Effector CD4-positive, alpha-beta T cell (primary cell): ENCODE data around the gene UNC5A. TPM values are rescaled to one million over a fixed set of nuclear protein-coding genes. Genes with fewer than 3 reads are reported as not detected.
A peak's percentile ranks its signal among the peaks of the same experiment; 100 is the strongest.

ENCODE experiments used
- DNase-seq: peaks from one replicate; pipeline ENCODE4 v3.0.0-alpha.2; 2020
- total RNA-seq: gene quantifications from one replicate; lab custom pipeline; 2026; lab: John Stamatoyannopoulos, UW

UNC5A gene
- not detected for total RNA-seq

DNA sequence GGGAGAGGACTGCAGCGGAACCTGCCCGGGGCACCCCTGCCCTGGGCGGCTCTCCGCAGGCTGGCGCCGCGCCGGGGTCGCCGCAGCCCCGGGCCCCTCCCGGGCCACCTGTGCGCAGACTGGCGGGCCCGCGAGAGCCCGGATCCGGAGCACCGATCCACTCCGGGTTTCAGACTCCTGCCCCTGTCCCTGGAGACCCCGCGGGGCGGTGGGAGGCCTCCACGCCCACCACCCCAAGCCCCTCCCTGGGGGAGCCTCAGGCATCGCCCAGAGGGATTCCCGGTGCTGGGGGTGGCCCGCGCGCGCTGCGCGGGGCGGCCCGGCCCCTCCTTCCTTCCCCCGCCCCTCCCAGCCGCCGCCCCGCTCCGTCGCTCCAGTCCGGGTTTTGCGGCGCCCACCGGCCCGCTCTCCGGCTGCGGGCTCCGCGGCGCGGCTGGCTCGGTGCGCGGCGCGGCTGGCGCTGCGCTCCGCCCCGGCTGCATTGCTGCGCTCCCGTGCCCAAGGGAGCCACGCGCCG lies at the start of gene UNC5A:
Gene UNC5A, plus strand, starts transcription at position 479 of the 517 bp plus-strand sequence. CDS start 192 bp downstream, outside the sequence.
- peak; percentile 35 for DNase-seq

GRCh38 chr5:176761755-176762154 lies 48.6 kb upstream of the UNC5A start:
- no peak for DNase-seq

DNA sequence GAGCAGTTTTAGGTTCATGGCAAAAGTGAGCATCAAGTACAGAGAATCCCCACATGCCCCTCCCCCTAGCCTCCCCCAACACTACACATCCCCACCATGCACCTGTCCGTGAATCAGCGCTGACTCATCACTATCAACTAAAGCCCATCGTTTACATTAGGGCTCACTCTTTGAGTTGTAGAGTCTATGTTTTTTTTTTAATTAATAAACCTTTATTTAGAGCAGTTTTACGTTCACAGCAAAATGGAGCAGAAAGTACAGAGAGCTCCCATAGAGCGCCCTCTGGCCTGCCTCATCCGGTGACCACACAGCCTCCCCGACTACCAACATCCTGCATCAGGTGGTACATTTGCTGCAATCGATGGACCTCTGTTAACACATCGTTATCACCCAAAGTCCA lies 47.9 kb upstream of the UNC5A start:
- DNase-seq = no peak

- DNase-seq = no peak
These were observed 44.7 kb upstream of the UNC5A start for GRCh38 chr5:176765687-176766086.

DNA sequence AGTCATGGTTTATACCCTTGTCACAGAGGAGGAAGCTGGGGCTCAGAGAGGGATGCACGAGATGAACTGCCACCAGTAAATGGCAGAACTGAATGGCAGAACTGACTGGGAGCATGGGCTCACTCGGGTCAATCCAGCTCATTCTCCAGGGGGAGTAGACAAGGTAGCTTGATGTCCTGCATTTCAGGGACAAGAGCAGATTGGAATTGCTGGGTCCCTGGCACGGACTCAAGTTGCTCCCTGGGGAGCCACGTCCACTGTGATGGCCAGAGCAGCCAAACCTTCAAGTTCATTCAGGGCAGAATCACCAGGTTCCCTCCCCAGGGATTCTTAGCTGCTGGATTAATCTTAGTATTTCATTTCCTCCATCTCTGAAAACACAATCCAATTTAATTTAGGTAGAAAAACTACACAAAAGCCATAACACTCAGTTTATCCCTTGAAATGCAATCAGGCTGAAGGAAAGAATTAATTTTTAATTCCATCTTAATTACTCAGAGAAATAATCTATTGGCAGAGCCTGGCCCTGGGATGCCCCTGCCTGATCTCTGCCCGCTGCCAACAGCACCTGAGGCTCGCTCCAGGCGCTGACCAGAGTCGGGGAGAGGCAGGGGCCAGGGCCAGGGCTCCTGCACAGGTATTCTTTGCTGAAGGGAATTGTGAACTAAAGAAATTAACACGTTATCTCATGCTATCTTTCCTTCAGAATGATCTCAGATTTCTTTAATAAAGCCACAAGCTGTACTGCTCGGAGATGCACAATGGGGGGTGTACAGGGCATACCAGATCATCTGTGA lies 42.0 kb upstream of the UNC5A start:
- no peak for DNase-seq

- no peak for DNase-seq
These were observed 40.4 kb upstream of the UNC5A start for GRCh38 chr5:176769911-176770310.

- no peak for DNase-seq
These were observed 39.9 kb upstream of the UNC5A start for GRCh38 chr5:176770431-176770830.

- DNase-seq = no peak
These were observed 39.1 kb upstream of the UNC5A start for GRCh38 chr5:176771102-176771845.

DNA sequence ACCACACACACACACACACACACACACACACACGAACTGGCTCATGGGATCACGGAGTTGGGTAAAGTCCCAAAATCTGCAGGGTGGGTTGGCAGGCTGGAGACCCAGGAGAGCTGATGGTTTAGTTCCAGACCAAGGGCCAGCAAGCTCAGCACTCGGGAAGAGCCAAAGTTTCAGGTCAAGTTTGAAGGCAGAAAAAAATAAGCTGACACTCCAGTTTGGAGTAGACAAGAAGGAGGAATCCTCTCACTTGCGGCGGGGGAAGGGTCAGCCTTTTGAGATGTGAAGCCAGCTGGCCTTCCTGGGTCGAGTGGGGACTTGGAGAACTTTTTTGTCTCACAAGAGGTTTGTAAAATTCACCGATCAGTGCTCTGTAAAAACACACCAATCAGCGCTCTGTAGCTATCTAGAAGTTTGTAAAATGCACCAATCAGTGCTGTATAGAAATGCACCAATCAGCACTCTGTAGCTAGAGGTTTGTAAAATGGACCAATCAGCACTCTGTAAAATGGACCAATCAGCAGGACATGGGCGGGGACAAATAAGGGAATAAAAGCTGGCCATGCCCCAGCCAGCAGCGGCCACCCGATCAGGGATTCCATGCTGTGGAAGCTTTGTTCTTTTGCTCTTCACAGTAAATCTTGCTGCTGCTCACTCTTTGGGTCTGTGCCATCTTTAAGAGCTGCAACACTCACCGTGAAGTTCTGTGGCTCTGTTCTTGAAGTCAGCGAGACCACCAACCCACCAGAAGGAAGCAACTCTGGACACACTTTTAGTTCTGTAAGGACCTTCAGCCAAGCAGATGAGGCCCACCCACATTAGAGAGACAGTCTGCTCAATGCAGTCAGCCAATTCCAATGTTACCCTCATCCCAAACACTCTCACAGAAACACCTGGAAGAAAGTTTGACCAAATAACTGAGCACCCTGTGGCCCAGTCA lies 37.8 kb upstream of the UNC5A start:
- no peak for DNase-seq

GRCh38 chr5:176773408-176774035 lies 36.8 kb upstream of the UNC5A start:
- no peak for DNase-seq

DNA sequence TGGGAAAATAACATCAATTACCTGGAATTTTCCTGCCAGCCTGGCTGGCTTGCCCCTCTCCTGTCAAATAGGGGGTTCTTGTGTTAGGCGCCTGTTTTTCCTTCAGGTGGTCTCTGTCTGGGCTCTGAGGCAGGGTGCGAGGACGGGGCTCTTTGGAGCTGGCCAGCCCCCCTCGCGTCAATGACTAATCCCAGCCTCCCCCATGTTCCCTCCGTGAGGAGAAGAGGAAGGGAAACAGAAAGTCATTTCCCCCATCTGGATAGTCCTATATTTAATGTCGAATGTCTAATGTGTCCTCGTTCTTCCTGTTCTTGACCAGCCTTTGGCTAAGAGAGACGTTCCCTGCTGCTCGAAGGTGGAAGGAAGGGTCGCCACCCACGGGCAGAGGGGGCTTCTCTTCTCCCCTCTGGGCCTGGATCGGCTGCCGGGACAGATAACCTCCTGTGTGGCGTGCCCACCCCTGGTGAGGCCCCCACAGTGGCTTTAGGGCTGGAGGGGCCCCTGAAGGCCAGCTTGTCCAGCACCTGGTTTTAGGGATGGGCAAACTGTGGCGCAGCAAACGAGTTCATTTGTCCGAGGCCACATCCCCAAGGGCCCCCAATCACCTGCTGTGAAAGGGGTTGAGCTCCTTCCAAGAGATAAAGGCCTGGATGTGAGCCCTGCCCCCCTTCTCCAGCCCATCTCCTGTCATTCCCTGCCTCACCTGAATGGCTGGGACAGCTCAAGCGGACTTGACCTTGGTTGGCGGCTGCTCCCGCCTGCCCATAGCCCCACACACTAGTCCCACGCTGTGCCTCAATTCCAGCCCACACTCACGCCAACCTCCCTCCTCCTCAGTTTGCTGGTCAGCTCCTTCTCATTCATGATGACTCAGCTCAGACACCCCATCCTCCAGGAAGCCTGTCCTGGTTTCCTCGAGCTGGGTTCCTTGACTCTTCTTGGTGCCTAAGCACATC lies 35.9 kb upstream of the UNC5A start:
- DNase-seq = no peak

GRCh38 chr5:176775409-176775808 lies 35.0 kb upstream of the UNC5A start:
- no peak for DNase-seq

DNA sequence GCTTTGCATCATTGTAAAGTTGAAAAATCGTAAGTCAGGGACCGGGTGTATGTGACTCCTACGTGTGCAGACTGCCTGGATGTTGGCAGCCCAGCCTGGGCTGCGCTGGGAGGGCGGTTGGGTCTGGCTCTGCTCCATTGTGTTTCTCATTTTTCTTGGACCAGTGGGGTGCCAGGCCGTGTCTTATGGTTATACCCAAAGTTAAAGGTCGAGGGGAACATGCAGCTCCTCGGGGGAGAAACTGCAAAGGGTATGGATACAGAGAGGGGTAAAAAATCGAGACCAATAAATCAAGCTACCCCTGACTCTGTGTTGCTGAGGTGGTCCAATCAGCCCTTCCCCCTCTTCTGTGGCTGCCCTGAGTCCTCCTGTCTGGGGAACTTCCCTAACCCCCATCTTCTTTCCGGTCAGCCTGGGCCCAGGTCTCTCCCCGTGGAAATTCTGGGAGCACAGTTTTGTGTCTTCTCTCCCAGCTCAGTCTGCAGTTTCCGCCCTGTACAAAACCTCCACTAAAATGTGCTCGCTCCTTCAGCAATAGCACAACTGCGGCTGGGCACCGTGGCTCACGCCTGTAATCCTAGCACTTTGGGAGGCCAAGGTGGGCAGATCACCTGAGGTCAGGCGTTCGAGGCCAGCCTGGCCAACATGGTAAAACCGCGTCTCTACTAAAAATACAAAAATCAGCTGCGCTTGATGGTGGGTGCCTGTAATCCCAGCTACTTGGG lies 34.1 kb upstream of the UNC5A start:
- DNase-seq = no peak

DNA sequence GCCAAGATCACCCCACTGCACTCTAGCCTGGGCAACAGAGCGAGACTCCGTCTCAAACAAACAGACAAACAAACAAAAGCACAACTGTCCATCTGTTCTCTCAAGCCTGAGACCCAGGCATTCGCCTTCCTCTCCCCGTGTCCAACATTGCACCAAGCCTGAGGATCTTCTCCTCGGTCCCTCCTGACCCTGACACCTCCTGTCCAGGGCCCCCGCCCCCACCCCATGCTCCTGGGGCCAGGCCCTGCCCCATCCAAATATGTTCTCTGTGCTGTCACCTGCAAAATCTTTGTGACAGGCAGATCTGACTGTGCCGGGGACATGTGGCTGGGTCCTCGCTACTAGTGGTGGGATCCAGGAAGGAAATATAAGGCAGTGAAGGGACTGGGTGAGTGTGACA lies 33.4 kb upstream of the UNC5A start:
- DNase-seq = no peak

- no peak for DNase-seq
These were observed 31.4 kb upstream of the UNC5A start for GRCh38 chr5:176778921-176779465.

DNA sequence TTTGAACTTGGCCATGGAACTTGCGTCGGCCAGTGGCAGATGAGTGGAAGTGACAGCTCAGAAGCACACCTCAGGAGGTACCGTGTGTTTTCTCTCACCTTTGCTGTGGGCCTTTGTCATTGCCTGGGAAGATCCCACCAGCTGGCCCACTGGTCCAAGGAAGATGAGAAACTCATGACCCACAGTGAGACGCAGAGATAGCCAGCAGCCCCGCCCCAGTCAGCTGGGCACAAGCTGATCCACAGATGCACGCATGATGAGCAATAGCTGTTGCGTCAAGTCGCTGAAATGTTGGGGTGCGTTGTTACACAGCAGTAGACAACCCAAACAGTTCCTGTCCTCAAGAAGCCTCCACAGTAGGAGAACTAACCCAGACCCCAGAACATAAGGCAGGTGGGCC lies 30.8 kb upstream of the UNC5A start:
- DNase-seq = no peak

DNA sequence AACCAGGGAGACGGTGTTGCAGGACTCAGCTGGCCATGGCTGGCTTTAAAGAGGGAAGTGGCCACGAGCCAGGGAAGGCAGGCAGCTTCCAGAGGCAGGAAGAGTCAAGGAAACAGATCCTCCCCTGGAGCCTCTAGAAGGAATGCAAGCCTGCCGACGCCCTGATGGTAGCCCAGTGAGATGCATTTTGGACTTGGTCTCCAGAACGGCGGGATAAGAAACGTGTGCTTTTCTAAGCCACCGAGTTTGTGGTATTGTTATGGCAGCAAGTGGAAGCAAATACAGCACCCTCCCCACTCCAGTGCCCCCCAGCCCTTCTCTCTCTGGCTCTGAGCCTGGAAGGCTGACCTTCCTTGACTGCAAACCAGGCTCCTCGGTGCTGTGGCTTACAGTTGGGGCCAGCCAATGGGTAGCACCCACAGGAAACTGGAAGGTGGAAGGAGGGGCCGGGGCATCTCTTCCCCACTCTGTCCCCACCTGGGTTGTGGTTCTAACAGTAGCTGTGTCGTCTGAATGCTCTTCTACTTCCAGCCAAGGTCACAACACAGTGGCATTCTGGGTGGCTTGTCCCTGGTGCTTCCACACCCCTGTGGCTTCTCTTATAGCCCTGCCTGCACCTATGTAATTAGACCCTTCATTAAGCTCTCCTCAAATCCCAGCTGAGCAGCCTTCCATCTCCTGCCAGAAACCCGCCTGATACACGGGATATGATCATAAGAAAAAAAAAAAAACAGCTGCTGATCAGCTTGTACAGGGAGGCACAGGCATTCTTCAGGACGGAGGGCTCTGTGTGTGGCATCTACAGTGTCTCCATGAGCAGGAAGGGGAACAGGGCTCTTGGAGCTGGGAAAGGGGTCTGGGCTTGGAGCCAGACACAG lies 29.9 kb upstream of the UNC5A start:
- DNase-seq = no peak

- no peak for DNase-seq
These were observed 29.3 kb upstream of the UNC5A start for GRCh38 chr5:176781054-176781375.
